ENCODE data around the gene PEDS1. TPM values are rescaled to one million over a fixed set of nuclear protein-coding genes. Genes with fewer than 3 reads are reported as not detected.
A peak's percentile ranks its signal among the peaks of the same experiment; 100 is the strongest.
"Not testable (repeated sequence)": the region's sequence is repeated elsewhere in the genome, so short reads cannot be mapped to it uniquely, and the experiment has no call there.

PEDS1 gene
- total RNA-seq, 1 experiment from 2014 or later = 67.7 TPM

DNA sequence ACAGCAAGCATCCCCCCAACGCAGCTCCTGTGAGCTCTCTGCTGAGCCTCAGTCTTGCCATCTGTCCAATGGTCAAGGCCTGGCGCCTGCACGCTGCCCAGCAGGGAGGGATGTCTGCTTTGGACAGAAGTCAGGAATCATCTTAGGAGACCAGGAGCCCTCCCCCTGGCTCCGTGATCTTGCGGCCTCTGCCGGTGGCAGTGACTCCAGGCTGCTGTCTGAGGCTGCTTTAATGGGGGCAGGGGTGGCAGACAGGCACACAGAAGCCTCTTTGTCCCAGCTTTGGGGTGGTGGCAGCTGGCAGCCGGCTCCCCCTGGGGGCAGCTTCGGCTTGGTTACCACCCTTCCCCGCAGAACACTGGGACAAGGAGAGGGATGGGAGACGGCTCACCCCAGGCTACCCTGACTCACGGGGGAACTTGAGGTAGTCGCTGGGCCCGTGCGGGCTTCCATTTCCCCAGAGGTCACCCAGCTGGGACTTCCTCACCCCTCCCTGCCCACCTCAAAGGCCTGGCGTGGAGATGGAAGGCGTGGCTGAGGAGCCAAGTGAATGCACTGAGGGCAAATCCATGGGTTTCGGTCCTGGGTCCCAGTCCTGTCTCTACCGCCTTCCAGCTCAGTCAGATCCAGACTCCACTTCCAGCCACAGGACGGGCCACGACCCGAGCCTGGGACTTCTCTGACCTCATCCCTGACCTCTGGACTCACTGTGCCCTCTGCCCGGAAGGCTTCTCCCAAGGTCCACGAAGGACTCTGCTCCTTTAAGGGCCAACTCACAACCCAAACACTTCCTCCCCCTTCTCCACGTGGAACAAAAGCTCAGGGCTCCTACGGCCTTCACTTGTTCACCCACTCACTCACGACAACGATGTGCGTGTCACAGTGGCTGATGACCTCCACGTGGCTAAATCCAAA is 14.8 kb downstream of the PEDS1 start:
- H3K27ac ChIP-seq = peak overlapping the region; percentile 80
- no peak overlapping the region for H3K4me3 ChIP-seq
- DNase-seq = peak; percentile 96
- H3K36me3 ChIP-seq = peaks cover 54% of the 10 kb centered on the region
- no peaks in the 10 kb centered on the region for H3K27me3 ChIP-seq
- H3K9me3 ChIP-seq (replicated peaks) = no peaks in the 10 kb centered on the region
- peaks cover 18% of the 10 kb centered on the region for H3K4me1 ChIP-seq

DNA sequence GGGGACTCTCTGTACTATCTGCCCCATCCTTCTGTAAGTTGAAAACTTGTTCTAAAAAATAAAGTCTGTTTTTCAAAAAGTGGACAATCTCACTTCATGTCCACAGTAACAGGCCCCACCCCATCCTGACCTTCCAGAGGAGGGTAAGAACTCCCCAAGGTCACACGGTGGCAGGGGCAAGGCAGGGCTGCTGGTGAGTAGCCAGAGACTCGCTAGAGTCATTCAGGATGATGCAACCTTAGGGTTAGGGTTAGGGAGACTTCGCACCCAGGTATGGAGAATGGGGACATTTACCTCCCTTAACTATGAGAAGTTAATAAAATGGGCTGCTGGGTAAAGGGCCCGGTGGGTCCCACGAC is 15.4 kb downstream of the PEDS1 start:
- no peak for DNase-seq
- Histone ChIP-seq H3K9me3 (replicated peaks) (no peaks in the 10 kb centered on the region), H3K4me1 (peaks cover 18% of the 10 kb centered on the region), H3K36me3 (peaks cover 51% of the 10 kb centered on the region), H3K4me3 (no peak overlapping the region), H3K27me3 (no peaks in the 10 kb centered on the region), H3K27ac (peak overlapping the region; percentile 80)

DNA sequence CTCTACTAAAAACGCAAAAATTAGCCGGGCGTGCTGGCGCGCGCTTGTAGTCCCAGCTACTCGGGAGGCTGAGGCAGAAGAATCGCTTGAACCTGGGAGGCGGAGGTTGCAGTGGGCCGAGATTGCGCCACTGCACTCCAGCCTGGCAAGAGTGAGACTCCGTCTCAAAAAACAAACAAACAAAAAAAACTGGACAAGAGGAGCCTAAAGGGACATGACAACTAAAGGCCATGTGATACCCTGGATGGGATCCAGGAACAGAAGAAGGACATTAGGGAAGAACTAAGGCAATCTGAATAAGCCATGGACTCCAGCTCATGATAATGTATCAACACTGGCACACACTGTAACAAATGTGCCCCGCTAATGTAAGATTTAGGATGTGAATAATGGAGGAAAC is 15.8 kb downstream of the PEDS1 start:
- peak overlapping the region; percentile 80; the same call in 1 of the 2 replicates for H3K27ac ChIP-seq
- H3K36me3 ChIP-seq = peaks cover 51% of the 10 kb centered on the region
- not testable (repeated sequence) for H3K9me3 ChIP-seq (replicated peaks); DNase-seq; H3K27me3 ChIP-seq; H3K4me3 ChIP-seq
- H3K4me1 ChIP-seq = peaks cover 18% of the 10 kb centered on the region

DNA sequence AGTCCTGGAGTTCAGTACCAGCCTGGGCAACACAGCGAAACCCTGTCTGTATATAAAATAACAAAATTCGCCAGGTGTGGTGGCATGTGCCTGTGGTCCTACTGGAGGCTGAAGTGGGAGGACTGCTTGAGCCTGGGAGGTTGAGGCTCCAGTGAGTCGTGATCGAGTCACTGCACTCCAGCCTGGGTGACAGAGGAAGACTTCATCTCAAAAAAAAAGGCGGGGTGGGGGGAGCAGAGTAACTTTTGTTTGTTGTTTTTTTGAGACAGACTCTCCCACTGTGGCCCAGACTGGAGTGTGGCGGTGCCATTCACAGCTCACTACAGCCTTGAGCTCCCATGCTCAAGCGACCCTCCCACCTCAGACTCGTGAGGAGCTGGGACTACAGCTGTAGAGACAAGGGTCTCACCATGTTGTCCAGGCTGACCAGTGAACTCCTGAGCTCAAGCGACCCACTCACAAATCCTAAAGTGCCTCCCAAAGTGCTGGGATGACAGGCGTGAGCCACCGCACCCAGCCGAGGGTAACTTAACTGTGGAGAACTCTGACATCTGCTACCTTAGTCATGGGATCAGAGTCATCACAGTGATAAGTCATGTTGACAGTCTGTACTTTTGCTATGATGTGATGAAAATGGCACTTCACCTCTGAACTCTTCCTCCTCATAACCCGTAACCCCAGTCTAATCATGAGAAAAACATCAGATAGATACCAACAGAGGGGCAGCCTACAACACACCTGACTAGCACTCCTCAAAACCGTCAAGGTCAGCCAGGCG is 16.5 kb downstream of the PEDS1 start:
- DNase-seq = no peak
- H3K27ac ChIP-seq = no peak overlapping the region

DNA sequence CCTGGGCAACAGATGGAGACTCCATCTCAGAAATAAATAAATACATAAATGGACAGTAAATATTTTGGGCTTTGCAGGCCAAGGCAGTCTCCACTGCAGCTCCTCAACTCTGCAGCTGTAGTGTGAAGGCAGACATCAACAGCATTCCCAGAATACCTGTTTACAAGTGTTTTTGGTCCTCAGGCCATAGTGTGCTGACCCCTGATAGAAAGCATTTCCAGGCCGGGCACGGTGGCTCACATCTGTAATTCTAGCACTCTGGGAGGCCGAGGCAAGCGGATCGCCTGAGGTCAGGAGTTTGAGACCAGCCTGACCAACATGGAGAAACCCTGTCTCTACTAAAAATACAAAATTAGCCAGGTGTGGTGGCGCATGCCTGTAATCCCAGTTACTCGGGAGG is 18.4 kb downstream of the PEDS1 start:
- H3K27me3 ChIP-seq; H3K27ac ChIP-seq; H3K9me3 ChIP-seq (replicated peaks); DNase-seq; H3K4me3 ChIP-seq: not testable (repeated sequence)
- Histone ChIP-seq H3K4me1 (peaks cover 18% of the 10 kb centered on the region), H3K36me3 (peaks cover 51% of the 10 kb centered on the region)

More for the DNA sequence above, 16.5 kb downstream of the PEDS1 start:
- H3K4me3 ChIP-seq = no peak overlapping the region
- H3K36me3 ChIP-seq = peaks cover 52% of the 10 kb centered on the region
- H3K9me3 ChIP-seq (replicated peaks) = no peaks in the 10 kb centered on the region
- peaks cover 18% of the 10 kb centered on the region for H3K4me1 ChIP-seq
- no peaks in the 10 kb centered on the region for H3K27me3 ChIP-seq

DNA sequence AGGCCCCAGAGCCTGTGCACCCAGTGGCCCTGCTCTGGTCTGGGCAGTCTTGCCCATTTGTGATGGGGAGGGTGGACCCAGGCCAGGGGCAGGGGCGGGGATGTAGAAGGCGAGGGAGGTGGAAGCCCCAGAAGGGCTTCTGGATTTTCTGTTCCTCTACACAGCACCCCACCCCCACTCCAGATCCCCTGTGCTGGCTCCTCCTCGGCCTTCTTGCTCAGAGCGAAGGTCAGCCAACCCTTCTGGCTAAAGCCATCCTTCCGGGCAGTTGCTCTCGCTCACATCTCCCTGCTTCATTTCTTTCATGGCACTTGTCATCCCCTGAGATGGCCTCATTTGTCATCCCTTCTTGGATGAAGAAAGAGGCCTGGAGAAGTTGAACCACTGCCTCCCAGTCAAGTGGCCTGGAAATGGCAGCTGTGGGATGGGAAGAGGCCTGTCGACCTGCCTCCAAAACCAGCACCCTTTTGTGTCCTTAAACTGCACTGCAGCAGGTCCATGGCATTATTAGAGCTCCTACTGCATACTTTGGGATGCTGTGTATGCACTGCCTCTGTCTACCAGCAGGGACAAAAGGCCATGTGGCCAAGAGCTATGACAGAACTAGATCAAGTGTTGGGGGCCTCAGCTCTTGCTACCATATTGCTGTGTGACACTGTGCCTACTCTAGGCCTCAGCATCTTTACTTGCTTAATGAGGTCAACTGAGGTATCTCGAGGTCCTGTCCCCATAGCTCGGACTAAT is 19.9 kb downstream of the PEDS1 start:
- H3K36me3 ChIP-seq = peaks cover 61% of the 10 kb centered on the region
- H3K27me3 ChIP-seq = no peaks in the 10 kb centered on the region

DNA sequence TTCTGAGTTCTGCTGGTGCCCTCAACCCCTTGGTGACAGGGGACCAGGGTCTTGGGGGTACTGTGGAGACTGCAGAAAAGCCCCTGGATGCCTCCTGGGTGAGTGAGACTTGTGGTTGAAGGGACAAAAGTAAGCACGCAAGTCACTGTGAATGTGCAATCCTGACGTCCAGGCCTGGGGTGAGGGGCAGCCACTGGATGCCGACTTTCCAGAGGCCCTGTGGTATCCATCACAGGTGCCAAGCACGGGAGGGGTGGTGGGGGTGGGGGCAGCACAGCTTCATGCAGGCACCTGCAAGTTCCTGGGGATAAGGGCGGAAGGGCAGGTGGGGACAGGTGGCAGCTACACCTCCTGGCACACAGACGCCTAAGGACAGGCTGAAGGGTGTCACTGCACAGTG is 20.5 kb downstream of the PEDS1 start:
- H3K27me3 ChIP-seq = no peaks in the 10 kb centered on the region
- no peak for DNase-seq
- no peak overlapping the region for H3K27ac ChIP-seq
- H3K9me3 ChIP-seq (replicated peaks) = no peaks in the 10 kb centered on the region
- no peak overlapping the region for H3K4me3 ChIP-seq
- H3K4me1 ChIP-seq = peaks cover 6% of the 10 kb centered on the region
- H3K36me3 ChIP-seq = peaks cover 67% of the 10 kb centered on the region

More for the DNA sequence above, 19.9 kb downstream of the PEDS1 start:
- no peak overlapping the region for H3K27ac ChIP-seq
- no peaks in the 10 kb centered on the region for H3K9me3 ChIP-seq (replicated peaks)
- peaks cover 10% of the 10 kb centered on the region for H3K4me1 ChIP-seq
- no peak overlapping the region for H3K4me3 ChIP-seq
- no peak for DNase-seq

DNA sequence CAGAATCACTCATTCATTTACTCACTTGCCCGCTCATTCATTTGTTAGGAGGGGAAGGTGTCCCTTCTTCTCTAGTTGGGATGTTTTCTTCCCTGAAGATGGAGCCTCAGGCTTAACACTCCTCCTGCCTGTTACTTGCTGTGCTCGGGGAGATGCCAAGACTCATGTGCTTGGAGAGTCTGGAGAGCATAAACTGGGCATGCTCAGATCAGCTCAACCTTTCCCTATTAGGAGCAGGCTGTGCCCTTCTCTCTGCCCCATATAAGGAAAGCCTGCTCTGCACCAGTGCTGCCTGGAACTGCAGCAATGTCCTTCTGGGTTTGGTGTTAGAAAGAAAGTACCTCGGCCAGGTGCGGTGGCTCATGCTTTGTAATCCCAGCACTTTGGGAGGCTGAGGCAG is 22.5 kb downstream of the PEDS1 start:
- Histone ChIP-seq H3K9me3 (replicated peaks) (no peaks in the 10 kb centered on the region), H3K36me3 (peaks cover 72% of the 10 kb centered on the region), H3K4me1 (no peaks in the 10 kb centered on the region), H3K4me3 (no peak overlapping the region), H3K27ac (no peak overlapping the region), H3K27me3 (no peaks in the 10 kb centered on the region)
- no peak for DNase-seq

DNA sequence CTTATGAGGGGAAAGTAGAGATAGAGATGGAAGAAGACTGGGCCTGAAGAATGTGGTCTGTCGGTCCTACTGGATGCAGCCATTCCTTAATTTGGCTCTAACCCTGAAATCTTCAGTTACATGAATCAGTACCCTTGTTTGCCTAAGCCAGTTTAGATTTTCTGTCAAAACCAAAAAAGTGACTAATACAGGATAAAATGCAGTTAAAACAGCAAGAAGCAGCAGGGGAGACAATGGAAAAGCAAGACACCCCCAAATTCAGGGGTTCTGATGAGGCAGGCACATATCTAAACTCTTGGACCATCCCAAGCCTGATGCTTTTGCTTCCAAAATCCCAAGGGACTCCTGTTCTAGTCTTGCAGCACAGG is 23.2 kb downstream of the PEDS1 start:
- H3K4me3 ChIP-seq = no peak overlapping the region
- H3K27me3 ChIP-seq = no peaks in the 10 kb centered on the region
- DNase-seq = no peak
- H3K9me3 ChIP-seq (replicated peaks) = no peaks in the 10 kb centered on the region
- H3K4me1 ChIP-seq = no peaks in the 10 kb centered on the region
- H3K36me3 ChIP-seq = peaks cover 77% of the 10 kb centered on the region
- H3K27ac ChIP-seq = no peak overlapping the region

DNA sequence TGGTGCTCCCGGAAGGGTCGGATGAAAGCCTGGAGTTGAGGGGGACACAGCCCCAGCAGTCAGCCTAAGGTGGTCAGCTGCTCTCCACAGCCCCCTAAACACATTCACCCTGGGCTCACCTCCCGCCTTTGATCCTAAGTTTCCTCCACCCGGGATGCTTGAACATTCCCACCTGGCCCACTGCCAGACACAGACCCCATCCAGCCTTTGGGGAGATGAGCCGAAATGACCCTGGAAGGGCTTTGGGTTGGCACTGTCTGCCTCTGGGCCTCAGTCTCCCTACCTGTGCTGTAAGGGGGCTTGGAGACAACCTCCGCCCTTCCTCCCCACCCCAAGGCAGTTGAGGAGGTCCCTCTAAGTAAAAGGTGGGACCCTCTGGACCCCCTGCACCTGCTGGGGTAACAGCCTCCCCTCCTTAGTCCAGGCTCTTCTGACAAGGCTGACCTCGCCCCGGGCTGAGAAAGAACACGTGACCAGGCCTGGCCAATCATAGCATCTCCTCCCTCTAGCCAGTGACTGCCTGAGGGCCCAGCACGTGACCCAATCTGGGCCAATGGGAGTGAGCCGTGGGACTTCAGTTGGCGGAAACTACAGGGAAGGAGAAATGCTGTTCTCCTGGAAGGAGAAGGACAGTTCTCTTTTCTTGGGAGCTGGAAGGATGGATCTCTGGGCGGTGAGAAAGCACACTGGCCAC is 23.7 kb downstream of the PEDS1 start:
- H3K9me3 ChIP-seq (replicated peaks) = no peaks in the 10 kb centered on the region
- no peaks in the 10 kb centered on the region for H3K27me3 ChIP-seq
- H3K27ac ChIP-seq = no peak overlapping the region
- H3K36me3 ChIP-seq = peaks cover 77% of the 10 kb centered on the region
- DNase-seq = peak; percentile 47 to 60
- no peak overlapping the region for H3K4me3 ChIP-seq
- H3K4me1 ChIP-seq = no peaks in the 10 kb centered on the region

DNA sequence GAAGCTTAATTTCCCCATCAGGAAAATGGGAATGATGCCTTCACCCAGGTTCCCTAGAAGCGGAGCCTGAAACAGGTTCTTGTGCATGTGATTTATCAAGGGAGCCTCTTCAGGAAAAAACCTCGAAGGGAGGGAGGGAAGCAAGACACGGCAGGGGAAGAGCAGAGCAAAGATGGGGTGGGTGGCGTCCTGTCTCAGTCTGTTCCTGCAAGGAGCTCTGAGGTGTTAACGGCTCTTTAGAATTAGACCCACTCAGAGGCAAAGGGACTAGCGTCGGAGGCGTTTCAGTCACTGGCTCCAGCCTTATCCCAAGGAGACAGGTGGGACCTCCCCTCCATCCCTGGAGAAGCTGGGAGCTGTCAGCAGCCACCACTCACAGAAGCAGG is 25.0 kb downstream of the PEDS1 start:
- Histone ChIP-seq H3K36me3 (peaks cover 74% of the 10 kb centered on the region), H3K27me3 (no peaks in the 10 kb centered on the region), H3K27ac (no peak overlapping the region), H3K4me3 (no peak overlapping the region), H3K4me1 (no peaks in the 10 kb centered on the region), H3K9me3 (replicated peaks) (no peaks in the 10 kb centered on the region)
- DNase-seq = no peak

DNA sequence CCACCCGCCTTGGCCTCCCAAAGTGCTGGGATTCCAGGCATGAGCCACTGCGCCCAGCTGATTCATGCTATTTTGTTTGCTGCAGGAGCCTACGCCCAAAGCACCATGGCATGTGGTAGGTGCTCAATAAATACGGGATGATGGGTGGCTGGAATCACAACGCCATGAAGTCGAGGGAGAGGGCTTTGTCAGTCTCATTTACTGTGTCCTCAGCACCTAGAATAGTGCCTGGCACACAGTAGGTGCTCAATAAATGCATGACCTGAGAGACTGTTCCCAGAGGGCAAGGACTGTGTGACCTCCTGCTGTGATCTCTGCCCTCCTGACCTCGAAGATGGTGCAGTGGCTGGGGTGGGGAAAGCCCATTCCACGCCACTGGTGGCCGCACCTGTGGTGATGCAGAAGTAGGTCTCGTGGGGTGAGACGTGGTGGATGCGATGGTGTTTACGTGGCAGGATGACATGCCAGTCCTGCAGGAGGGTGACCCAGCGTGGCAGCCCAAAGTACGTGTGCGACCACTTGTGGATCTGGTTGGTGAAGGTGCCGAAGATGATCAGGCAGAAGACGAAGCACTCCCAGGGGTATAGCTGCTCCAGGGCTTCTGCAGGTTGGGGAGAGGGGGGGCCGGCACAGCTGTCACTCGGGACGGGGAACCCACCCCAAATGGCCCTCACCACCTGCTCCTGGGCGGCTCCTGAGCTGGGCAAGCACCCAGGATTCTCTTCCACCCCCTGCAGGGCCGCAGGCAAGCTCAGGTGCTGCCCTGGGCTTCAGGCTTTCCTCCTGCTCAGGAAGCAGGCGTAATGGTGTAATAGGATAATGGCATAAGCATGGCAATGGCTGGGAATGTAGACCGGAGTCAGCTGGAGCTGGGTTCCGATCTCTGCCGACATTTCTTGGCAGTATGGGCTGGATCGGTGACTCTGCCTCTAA is 25.7 kb downstream of the PEDS1 start:
- H3K36me3 ChIP-seq = peaks cover 74% of the 10 kb centered on the region
- H3K9me3 ChIP-seq (replicated peaks) = no peaks in the 10 kb centered on the region
- H3K4me3 ChIP-seq = no peak overlapping the region
- H3K27ac ChIP-seq = no peak overlapping the region
- H3K4me1 ChIP-seq = no peaks in the 10 kb centered on the region
- H3K27me3 ChIP-seq = no peaks in the 10 kb centered on the region
- DNase-seq = no peak

DNA sequence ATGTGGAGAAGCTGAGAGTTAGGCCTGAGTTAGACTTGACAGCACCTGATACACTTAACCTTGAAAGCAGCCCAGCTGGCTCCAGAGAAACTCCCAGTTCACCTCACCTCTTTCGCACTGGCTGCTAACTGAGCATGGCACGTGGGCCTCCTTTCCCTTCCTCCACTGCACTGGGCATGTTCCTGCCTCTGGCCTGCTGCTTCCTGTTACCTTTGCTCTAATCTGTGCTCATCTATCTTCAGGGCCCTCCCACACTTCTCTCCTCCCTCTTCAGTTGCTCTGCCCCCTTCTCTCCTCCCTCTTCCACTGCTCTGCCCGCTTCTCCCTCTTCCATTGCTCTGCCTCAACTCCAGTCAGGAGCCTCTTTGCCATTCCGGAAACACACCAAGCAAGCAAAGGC is 26.9 kb downstream of the PEDS1 start:
- H3K27me3 ChIP-seq = no peaks in the 10 kb centered on the region
- H3K36me3 ChIP-seq = peaks cover 64% of the 10 kb centered on the region
- H3K9me3 ChIP-seq (replicated peaks) = no peaks in the 10 kb centered on the region
- DNase-seq = no peak
- H3K4me1 ChIP-seq = peaks cover 6% of the 10 kb centered on the region
- no peak overlapping the region for H3K27ac ChIP-seq
- no peak overlapping the region for H3K4me3 ChIP-seq
